GM23338 (cell line): ENCODE data around the gene MINDY4. TPM values are rescaled to one million over a fixed set of nuclear protein-coding genes. Genes with fewer than 3 reads are reported as not detected.
A peak's percentile ranks its signal among the peaks of the same experiment; 100 is the strongest.

ENCODE experiments used
- ATAC-seq: fragments of 200-7000 bp; cut with Tn5 transposase; 3 replicates; pipeline ENCODE4 v1.9.1; 2020
- DNase-seq: peaks from one replicate; pipeline ENCODE4 v3.0.0-alpha.2; 2015; ENCODE audit warnings: low spot score
- H2AFZ ChIP-seq: fragments of 200-600 bp; sonication (generic); 2 replicates; pipeline ENCODE4 v1.8.0; 2016; ENCODE audit warnings: antibody characterized with exemption, mild to moderate bottlenecking, moderate library complexity
- H3F3A ChIP-seq: fragments of 200-600 bp; sonication (generic); replicated peaks from 2 replicates; pipeline ENCODE4 v1.8.0; 2017; ENCODE audit warnings: antibody characterized with exemption, mixed run types, low read depth
- H3K27ac ChIP-seq: fragments of 200-600 bp; sonication (generic); 2 replicates; pipeline ENCODE4 v1.6.1; 2016; ENCODE audit warnings: low read depth
- H3K27me3 ChIP-seq: fragments of 200-600 bp; sonication (generic); 2 replicates; pipeline ENCODE4 v1.8.0; 2016; ENCODE audit warnings: mild to moderate bottlenecking, mixed run types, moderate library complexity; ENCODE audit not compliant: insufficient read depth
- H3K36me3 ChIP-seq: fragments of 200-600 bp; sonication (generic); 2 replicates; pipeline ENCODE4 v1.8.0; 2016; ENCODE audit warnings: mild to moderate bottlenecking; ENCODE audit not compliant: insufficient read depth
- H3K4me1 ChIP-seq: fragments of 200-600 bp; sonication (generic); 2 replicates; pipeline ENCODE4 v1.8.0; 2016; ENCODE audit warnings: mild to moderate bottlenecking, moderate library complexity; ENCODE audit not compliant: insufficient read depth
- H3K4me2 ChIP-seq: fragments of 200-600 bp; sonication (generic); 2 replicates; pipeline ENCODE4 v1.7.1; 2017; ENCODE audit warnings: mixed run types
- H3K4me3 ChIP-seq: fragments of 200-600 bp; sonication (generic); 2 replicates; pipeline ENCODE4 v1.6.1; 2016; ENCODE audit warnings: mixed run types
- H3K79me2 ChIP-seq: fragments of 200-600 bp; sonication (generic); replicated peaks from 2 replicates; pipeline ENCODE4 v1.8.0; 2017; ENCODE audit warnings: mild to moderate bottlenecking; ENCODE audit not compliant: insufficient read depth
- H3K9me2 ChIP-seq: fragments of 200-600 bp; sonication (generic); 2 replicates; pipeline ENCODE4 v1.8.0; 2017; ENCODE audit not compliant: insufficient read depth
- H4K20me1 ChIP-seq: fragments of 200-600 bp; sonication (generic); replicated peaks from 2 replicates; pipeline ENCODE4 v1.8.0; 2017; ENCODE audit warnings: mild to moderate bottlenecking; ENCODE audit not compliant: insufficient read depth
- H3K27ac Mint-ChIP-seq: 2 replicates; pipeline ENCODE4 v1.8.0; 2020; ENCODE audit warnings: inconsistent platforms, mild to moderate bottlenecking, moderate library complexity, mixed read lengths
- H3K27me3 Mint-ChIP-seq: 3 replicates; pipeline ENCODE4 v1.8.0; 2022; ENCODE audit warnings: low read depth, mild to moderate bottlenecking, moderate library complexity, mixed read lengths, inconsistent platforms; ENCODE audit not compliant: insufficient read depth, poor library complexity
- H3K36me3 Mint-ChIP-seq: 3 replicates; pipeline ENCODE4 v1.8.0; 2021; ENCODE audit warnings: low read depth, mild to moderate bottlenecking, inconsistent platforms, moderate library complexity, mixed read lengths
- H3K4me1 Mint-ChIP-seq: 3 replicates; pipeline ENCODE4 v1.8.0; 2020; ENCODE audit warnings: mild to moderate bottlenecking, inconsistent platforms, mixed read lengths
- H3K4me3 Mint-ChIP-seq: 3 replicates; pipeline ENCODE4 v1.8.0; 2021; ENCODE audit warnings: moderate library complexity, mild to moderate bottlenecking, inconsistent platforms, mixed read lengths
- H3K9me3 Mint-ChIP-seq: 3 replicates; pipeline ENCODE4 v1.8.0; 2020; ENCODE audit warnings: moderate library complexity, mild to moderate bottlenecking, inconsistent platforms, mixed read lengths
- CREB1 ChIP-seq: fragments of 250-450 bp; sonication (Bioruptor Pico); IDR thresholded peaks from 2 replicates; pipeline ENCODE4 v1.5.0; 2020; ENCODE audit warnings: low read depth, mild to moderate bottlenecking, moderate library complexity
- ETS1 ChIP-seq: IDR thresholded peaks from 2 replicates; pipeline ENCODE4 v1.6.1; 2016; ENCODE audit warnings: antibody characterized with exemption
- EZH2 ChIP-seq: fragments of 200-600 bp; sonication (generic); IDR thresholded peaks from one replicate; pipeline ENCODE4 v1.8.0; 2017; ENCODE audit warnings: antibody characterized with exemption, mild to moderate bottlenecking, low read depth; ENCODE audit not compliant: unreplicated experiment
- EZH2phosphoT487 ChIP-seq: fragments of 200-600 bp; sonication (generic); IDR thresholded peaks from one replicate; pipeline ENCODE4 v1.8.1; 2018; ENCODE audit warnings: antibody characterized with exemption; ENCODE audit not compliant: unreplicated experiment
- JUNB ChIP-seq: IDR thresholded peaks from one replicate; pipeline ENCODE4 v1.6.1; 2016; ENCODE audit warnings: antibody characterized with exemption; ENCODE audit not compliant: unreplicated experiment
- NANOG ChIP-seq: IDR thresholded peaks from 2 replicates; pipeline ENCODE4 v1.6.1; 2016; ENCODE audit warnings: antibody characterized with exemption, borderline replicate concordance
- POLR2AphosphoS5 ChIP-seq: IDR thresholded peaks from 2 replicates; pipeline ENCODE4 v1.6.1; 2016; ENCODE audit warnings: antibody characterized with exemption, low read depth
- REST ChIP-seq: IDR thresholded peaks from one replicate; pipeline ENCODE4 v1.6.1; 2018; ENCODE audit warnings: antibody characterized with exemption; ENCODE audit not compliant: unreplicated experiment
- STAT1 ChIP-seq: IDR thresholded peaks from one replicate; pipeline ENCODE4 v1.6.1; 2016; ENCODE audit warnings: antibody characterized with exemption; ENCODE audit not compliant: unreplicated experiment
- ZNF114 ChIP-seq: fragments of 250-450 bp; sonication (Bioruptor Pico); IDR thresholded peaks from 2 replicates; pipeline ENCODE4 v1.5.0; 2020; ENCODE audit warnings: mild to moderate bottlenecking, moderate library complexity
- ZNF331 ChIP-seq: fragments of 250-450 bp; sonication (Bioruptor Pico); IDR thresholded peaks from 2 replicates; pipeline ENCODE4 v1.5.0; 2020; ENCODE audit warnings: low read depth, mild to moderate bottlenecking, moderate library complexity
- polyA plus RNA-seq: library from polyadenylated mRNA; unstranded; fragments of >200 nt; fragmentation: Nextera tagmentation; extraction: Ambion mirVana; gene quantifications from 2 replicates; pipeline ENCODE4 v1.2.1, GENCODE V29; 2016
- total RNA-seq: library from RNA; depleted of rRNA; stranded (reverse); fragments of >200 nt; shearing (Covaris generic); gene quantifications from 2 replicates; pipeline ENCODE4 v1.2.3, GENCODE V29; 2014
- TF ChIP-seq, protein P1 (sequence below), 2 experiments: fragments of 200-600 bp in 1 of 2; sonication (generic) in 1 of 2; conservative IDR thresholded peaks; 2 replicates each; pipeline versions ENCODE4 v1.5.1 to v1.6.1; 2016 to 2017; ENCODE audit warnings: antibody characterized with exemption in 2 of 2, low read depth in 2 of 2, mild to moderate bottlenecking in 2 of 2, moderate library complexity in 1 of 2

MINDY4 gene
- total and polyA plus RNA-seq, 2 experiments from 2014 or later, result 1.7 to 4.4 TPM

- no peak overlapping the region for H3K4me2 ChIP-seq
- peak overlapping the region; percentile 49; the same call in 1 of the 2 replicates for H3K27ac Mint-ChIP-seq
- no peak overlapping the region for H3K27ac ChIP-seq
- H4K20me1 ChIP-seq, result no peaks in the 10 kb centered on the region
- peaks cover 13% of the 10 kb centered on the region for H3K27me3 Mint-ChIP-seq
- no peak overlapping the region for H3K4me3 ChIP-seq
- no peaks in the 10 kb centered on the region for H3K27me3 ChIP-seq
- TF ChIP-seq, protein P1, sequence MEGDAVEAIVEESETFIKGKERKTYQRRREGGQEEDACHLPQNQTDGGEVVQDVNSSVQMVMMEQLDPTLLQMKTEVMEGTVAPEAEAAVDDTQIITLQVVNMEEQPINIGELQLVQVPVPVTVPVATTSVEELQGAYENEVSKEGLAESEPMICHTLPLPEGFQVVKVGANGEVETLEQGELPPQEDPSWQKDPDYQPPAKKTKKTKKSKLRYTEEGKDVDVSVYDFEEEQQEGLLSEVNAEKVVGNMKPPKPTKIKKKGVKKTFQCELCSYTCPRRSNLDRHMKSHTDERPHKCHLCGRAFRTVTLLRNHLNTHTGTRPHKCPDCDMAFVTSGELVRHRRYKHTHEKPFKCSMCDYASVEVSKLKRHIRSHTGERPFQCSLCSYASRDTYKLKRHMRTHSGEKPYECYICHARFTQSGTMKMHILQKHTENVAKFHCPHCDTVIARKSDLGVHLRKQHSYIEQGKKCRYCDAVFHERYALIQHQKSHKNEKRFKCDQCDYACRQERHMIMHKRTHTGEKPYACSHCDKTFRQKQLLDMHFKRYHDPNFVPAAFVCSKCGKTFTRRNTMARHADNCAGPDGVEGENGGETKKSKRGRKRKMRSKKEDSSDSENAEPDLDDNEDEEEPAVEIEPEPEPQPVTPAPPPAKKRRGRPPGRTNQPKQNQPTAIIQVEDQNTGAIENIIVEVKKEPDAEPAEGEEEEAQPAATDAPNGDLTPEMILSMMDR (conservative IDR thresholded peaks at IDR 0.05; ENCODE audit: low read depth in 2 of 2), result peak; percentile 67 to 86
- TF ChIP-seq REST, result no peak
- H3K4me1 ChIP-seq, result no peaks in the 10 kb centered on the region
- no peaks in the 10 kb centered on the region for H3K9me3 Mint-ChIP-seq
- H3K36me3 ChIP-seq, result no peaks in the 10 kb centered on the region
- H3K4me1 Mint-ChIP-seq, result peaks cover 13% of the 10 kb centered on the region
- H3F3A ChIP-seq, result no peaks in the 10 kb centered on the region
- H3K4me3 Mint-ChIP-seq, result no peak overlapping the region
- no peaks in the 10 kb centered on the region; the same call in 2 of the 3 replicates for H3K36me3 Mint-ChIP-seq
- no peaks in the 10 kb centered on the region for H3K79me2 ChIP-seq
- H3K9me2 ChIP-seq, result no peaks in the 10 kb centered on the region
- H2AFZ ChIP-seq, result peak overlapping the region; percentile 66; the same call in 1 of the 2 replicates
- DNase-seq (peak; percentile 77), ATAC-seq (peak; percentile 73)
Observed at GRCh38 chr7:30908681-30909080, 137.5 kb downstream of the MINDY4 start.

DNA sequence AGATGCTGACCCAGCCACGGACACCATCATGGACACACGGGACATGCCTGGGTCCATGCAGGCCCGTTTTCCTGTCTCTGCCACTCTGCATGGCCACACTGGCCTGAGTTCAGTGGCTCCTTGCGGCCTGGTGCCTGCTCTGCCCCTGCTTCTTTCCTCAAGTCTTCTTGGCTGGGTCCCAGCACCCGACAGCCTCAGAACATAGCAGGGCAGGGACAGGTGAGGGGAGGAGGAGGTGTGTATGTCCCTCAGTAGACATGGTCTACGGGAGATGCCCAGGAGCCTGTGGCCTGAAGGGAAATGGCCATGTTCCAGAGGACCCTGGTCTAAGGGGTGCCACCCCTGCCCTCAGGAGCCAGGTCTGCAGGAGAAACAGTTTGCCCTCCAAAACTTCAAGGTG, 138.2 kb downstream of the MINDY4 start:
- no peak for ATAC-seq
- no peaks in the 10 kb centered on the region; the same call in 2 of the 3 replicates for H3K36me3 Mint-ChIP-seq
- no peak overlapping the region for H3K4me3 ChIP-seq
- TF ChIP-seq STAT1 (no peak), CREB1 (CRISPR knock-in tag) (no peak), JUNB (no peak), ZNF331 (CRISPR knock-in tag) (no peak), POLR2AphosphoS5 (no peak), EZH2phosphoT487 (no peak), ETS1 (no peak), NANOG (no peak), ZNF114 (CRISPR knock-in tag) (no peak), EZH2 (no peak)
- TF ChIP-seq, protein P1 (conservative IDR thresholded peaks at IDR 0.05; ENCODE audit: low read depth in 2 of 2), result no peak

More for the DNA sequence above, 138.2 kb downstream of the MINDY4 start:
- H3K36me3 ChIP-seq, result no peaks in the 10 kb centered on the region
- H3K4me1 ChIP-seq, result no peaks in the 10 kb centered on the region
- no peak overlapping the region for H3K27ac ChIP-seq
- no peak overlapping the region for H3K4me2 ChIP-seq
- DNase-seq, result no peak
- Mint-ChIP-seq H3K9me3 (no peaks in the 10 kb centered on the region), H3K4me1 (peaks cover 20% of the 10 kb centered on the region), H3K27ac (no peak overlapping the region), H3K4me3 (no peak overlapping the region), H3K27me3 (peaks cover 13% of the 10 kb centered on the region)
- H4K20me1 ChIP-seq, result no peaks in the 10 kb centered on the region
- H3K79me2 ChIP-seq, result no peaks in the 10 kb centered on the region
- no peaks in the 10 kb centered on the region for H3K27me3 ChIP-seq
- H3F3A ChIP-seq, result no peaks in the 10 kb centered on the region
- no peaks in the 10 kb centered on the region for H3K9me2 ChIP-seq
- H2AFZ ChIP-seq, result no peak overlapping the region
